NCI-H1105 (cell line): ENCODE results near the gene ZCCHC7.
"Not testable (repeated sequence)": the region's sequence is repeated elsewhere in the genome, so short reads cannot be mapped to it uniquely, and the experiment has no call there.

Experiments used
- DNase-seq: peaks from one replicate; lab custom pipeline; 2025; lab: John Stamatoyannopoulos, UW

ZCCHC7 gene

DNA sequence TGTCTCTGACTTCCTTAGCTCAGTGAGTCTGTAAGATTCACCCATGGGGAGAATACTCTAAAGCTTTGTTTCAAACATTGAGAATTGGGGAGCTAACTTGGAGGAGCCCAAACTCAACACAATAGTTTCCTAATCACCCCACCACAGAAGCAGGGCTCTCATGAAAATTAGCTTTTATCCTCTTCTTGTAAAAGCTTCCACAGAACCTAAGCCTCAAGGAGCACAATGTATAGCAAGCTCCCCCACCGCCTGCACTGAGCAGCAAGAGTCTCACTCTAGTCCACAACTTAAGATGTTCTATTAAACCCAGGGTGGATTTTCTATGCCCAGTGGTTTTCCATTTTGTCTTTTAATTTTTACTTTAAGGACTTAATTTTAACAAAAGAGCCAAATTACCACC is 253.2 kb downstream of the ZCCHC7 start:
- DNase-seq, result no peak

GRCh38 chr9:37374892-37375291 is 254.5 kb downstream of the ZCCHC7 start:
- DNase-seq, result no peak

DNA sequence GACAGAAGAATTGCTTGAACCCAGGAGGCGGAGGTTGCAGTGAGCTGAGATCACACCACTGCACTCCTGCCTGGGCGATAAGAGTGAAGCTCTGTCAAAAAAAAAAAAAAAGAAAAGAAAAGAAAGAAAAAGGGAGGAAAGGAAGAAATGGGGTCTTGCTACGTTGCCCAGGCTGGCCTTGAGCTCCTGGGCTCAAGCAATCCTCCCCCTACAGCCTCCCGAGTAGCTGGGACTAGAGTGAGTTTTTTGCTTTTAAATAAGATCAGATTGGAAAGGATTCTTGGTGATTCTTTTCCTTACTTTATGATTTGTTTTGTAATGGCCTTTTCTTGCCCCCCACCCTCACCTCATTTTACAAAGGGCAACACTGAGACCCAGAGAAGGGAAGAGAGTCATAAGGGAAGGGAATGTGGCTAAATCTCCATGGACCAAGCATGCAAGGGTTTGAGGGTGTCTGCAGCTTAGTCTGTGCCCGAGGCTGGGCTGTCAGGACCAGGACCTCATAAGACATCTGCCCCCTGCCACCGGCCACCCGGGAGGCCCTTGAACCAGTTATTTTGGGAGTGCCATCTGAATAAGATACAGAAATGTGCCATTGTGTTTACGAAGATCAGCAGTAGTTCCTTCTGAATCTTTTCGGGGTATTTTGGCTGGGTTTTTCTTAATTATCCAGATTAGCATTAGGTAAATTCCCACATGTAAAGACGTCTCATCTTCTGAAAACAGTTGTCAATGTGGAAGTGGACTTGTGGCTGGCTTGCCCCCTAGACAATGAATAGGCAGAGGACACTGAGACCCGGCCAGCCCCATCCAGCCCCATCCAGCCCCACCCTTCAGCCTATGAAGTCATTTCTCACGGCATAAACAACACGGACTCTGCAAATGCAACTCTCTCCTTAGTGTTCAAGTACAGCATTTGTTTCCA is 257.6 kb downstream of the ZCCHC7 start:
- no peak for DNase-seq

- no peak for DNase-seq
Observed at GRCh38 chr9:37378613-37379004, 258.2 kb downstream of the ZCCHC7 start.

DNA sequence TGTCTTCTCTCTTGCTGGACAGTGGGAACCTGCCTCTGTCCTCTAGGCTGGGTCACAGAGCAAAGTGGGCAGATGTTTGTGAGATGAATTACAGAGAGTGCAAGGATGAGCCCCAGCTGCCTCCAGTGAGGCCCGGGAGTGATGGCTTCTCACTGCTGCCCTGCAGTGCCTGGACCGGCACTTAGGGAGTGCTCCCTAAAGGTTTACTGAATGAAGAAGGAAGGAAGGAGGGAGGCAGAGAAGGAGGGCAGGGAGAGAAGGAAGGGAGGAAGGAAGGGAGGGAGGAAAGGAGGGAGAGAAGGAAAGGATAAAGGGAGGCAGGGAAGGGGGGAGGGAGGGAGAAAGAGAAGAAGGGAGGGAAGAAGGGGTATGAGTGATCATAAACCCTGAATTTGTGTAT is 259.5 kb downstream of the ZCCHC7 start:
- DNase-seq, result no peak

GRCh38 chr9:37380570-37380969 is 260.2 kb downstream of the ZCCHC7 start:
- DNase-seq, result no peak

- DNase-seq, result no peak
Observed at GRCh38 chr9:37381094-37381741, 260.8 kb downstream of the ZCCHC7 start.

DNA sequence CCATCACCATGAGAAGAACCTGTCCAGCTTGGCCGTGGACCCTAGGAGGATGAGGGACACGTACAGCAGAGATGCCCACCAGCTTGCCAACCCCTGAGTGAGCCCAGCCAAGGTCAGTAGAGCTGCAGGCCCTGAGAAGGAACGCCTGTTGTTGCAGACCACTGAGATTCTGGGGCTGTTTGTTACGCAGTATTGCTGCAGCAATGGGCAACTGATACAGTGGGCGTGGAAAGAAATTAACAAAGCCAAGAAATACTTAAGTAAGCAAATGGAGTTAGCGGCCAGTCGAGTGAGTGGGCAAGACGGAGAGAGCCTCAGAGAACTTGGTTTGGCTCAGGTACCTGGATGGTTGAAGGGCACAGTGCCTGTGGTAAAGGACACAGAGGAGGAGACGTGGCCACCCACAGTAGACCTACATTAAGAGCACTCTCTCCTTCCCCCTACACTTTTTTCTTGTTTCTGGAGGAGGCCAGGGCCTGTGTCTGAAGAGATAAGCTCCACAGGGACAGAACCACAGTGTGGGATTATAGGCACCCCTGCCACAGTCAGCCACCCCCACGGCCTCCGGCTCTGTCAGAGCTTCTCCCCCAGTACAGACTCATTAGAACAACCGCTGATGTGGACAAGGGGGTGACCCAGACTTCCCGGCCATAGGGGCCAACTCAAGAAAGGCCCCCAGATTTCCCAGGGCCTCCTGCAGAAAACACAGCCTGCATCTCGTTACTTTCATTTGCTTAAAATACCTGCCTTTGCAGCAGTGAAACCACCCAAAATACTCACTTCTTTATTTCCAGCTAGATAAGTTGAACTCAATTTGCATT is 262.0 kb downstream of the ZCCHC7 start:
- no peak for DNase-seq

GRCh38 chr9:37382982-37383357 is 262.6 kb downstream of the ZCCHC7 start:
- no peak for DNase-seq

DNA sequence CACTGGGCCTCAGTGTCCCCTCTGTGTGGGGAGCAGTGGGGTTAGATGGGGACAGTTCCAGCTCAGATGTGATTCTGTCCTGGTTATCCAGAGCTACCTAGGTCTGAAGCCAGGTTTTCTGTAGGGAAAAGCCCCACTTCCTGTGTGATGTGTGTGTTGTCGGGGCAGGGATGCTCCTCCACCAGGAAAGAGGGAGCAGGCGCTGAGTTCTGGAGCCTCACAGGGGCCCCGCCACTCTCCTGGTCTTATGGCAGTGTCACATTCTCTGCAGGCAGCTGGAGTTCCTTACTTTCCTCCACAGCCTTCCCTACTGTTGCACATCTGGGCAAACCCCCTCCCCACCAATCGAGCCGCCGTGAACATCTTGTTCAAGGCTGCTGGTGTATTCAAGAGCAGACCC is 263.0 kb downstream of the ZCCHC7 start:
- DNase-seq, result no peak

GRCh38 chr9:37383876-37384746 is 263.7 kb downstream of the ZCCHC7 start:
- no peak for DNase-seq

DNA sequence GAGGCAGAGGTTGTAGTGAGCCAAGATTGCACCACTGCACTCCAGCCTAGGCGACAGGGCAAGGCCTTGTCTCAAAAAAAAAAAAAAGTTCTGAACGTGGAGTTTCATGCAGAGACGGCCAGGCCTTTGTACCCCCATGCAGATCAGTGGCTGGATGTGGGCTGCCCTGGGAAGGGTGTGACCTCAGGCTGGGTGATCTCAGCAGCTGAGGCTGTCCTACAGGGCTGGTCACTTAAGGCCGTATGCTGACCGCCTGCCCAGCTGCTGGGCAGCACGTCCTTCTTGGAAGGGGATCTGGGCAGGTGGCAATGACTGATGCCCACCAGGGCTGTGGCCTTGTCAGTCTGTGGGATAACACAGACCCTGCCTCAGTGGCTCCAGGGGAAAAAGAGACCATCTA is 264.9 kb downstream of the ZCCHC7 start:
- no peak for DNase-seq

GRCh38 chr9:37386988-37387387 is 266.6 kb downstream of the ZCCHC7 start:
- DNase-seq, result no peak

DNA sequence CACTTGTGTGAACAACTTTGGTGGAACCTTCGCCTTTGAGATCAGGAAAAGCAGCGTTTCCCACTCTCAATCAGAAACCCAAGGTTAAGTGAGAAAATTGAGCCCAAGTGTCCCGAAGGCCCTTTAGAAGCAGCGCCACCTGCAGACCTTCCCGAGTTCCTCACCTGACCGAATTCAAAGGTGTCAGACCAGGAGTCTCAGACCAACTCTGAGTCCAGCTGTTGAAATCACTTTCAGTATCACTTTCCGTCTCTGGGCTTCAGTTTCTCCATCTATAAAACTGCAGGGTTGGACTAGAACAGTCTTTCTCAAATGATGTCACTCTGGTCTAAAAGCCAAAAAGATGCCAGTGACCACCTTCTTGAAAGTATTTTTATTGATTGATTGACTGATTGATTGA is 270.4 kb downstream of the ZCCHC7 start:
- DNase-seq, result no peak

GRCh38 chr9:37392272-37392671 is 271.9 kb downstream of the ZCCHC7 start:
- DNase-seq, result no peak

- DNase-seq, result no peak
Observed at GRCh38 chr9:37395229-37395628, 274.9 kb downstream of the ZCCHC7 start.

GRCh38 chr9:37395663-37396062 is 275.3 kb downstream of the ZCCHC7 start:
- no peak for DNase-seq

GRCh38 chr9:37397948-37398347 is 277.6 kb downstream of the ZCCHC7 start:
- not testable (repeated sequence) for DNase-seq

DNA sequence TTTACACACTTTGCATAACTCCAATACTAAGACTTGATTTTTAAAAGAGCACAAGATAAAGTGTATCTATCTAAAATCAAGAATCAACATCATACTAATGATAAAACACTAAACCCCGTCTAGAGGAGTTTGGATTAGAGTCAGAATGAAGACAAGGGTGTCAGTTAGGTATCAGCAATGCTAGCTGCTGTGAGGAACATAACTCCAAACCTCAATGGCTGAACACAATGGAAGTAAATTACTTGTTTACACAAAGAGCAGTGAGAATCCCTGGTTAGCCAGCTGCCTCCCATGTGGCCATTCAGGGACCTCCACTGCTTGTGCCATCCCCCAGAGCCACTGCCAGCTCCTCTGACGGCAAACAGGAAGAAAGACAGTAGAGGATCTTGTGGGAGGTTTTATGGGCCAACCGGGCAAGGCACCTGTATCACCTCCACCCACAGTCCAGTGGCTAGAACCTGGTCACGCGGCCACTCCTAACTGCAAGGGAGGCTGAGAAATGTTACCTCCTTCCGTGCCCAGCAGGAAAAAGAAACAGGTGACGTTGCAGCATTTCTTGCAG is 278.2 kb downstream of the ZCCHC7 start:
- DNase-seq, result no peak

- DNase-seq, result no peak
Observed at GRCh38 chr9:37399336-37399735, 279.0 kb downstream of the ZCCHC7 start.

DNA sequence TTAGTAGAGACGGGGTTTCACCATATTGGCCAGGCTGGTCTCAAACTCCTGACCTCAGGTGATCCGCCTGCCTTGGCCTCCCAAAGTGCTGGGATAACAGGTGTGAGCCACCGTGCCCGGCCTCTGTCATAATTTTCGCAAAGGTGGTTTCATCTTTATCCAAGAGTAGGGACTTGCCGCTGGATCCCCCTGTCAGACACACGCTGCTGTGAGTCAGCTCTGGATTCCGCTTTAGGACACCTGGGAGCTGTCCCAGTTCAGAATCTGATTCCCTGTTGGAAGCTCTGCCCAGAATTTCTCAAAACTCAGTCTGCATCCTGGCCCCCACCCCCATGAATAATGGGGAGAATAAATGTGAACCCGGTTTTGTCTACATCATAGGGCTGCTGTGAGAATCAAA is 284.2 kb downstream of the ZCCHC7 start:
- DNase-seq, result no peak
